Amniotic stem cell (primary cell): ENCODE results near the gene PXMP2.

ENCODE experiments used
- DNase-seq: peaks from one replicate; lab custom pipeline; 2025; lab: John Stamatoyannopoulos, UW

PXMP2 gene

GRCh38 chr12:132754160-132754932, 67.0 kb downstream of the PXMP2 start:
- no peak for DNase-seq
